Measurements from ENCODE around the gene PODXL2.

Gene PODXL2, protein sequence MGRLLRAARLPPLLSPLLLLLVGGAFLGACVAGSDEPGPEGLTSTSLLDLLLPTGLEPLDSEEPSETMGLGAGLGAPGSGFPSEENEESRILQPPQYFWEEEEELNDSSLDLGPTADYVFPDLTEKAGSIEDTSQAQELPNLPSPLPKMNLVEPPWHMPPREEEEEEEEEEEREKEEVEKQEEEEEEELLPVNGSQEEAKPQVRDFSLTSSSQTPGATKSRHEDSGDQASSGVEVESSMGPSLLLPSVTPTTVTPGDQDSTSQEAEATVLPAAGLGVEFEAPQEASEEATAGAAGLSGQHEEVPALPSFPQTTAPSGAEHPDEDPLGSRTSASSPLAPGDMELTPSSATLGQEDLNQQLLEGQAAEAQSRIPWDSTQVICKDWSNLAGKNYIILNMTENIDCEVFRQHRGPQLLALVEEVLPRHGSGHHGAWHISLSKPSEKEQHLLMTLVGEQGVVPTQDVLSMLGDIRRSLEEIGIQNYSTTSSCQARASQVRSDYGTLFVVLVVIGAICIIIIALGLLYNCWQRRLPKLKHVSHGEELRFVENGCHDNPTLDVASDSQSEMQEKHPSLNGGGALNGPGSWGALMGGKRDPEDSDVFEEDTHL

DNA sequence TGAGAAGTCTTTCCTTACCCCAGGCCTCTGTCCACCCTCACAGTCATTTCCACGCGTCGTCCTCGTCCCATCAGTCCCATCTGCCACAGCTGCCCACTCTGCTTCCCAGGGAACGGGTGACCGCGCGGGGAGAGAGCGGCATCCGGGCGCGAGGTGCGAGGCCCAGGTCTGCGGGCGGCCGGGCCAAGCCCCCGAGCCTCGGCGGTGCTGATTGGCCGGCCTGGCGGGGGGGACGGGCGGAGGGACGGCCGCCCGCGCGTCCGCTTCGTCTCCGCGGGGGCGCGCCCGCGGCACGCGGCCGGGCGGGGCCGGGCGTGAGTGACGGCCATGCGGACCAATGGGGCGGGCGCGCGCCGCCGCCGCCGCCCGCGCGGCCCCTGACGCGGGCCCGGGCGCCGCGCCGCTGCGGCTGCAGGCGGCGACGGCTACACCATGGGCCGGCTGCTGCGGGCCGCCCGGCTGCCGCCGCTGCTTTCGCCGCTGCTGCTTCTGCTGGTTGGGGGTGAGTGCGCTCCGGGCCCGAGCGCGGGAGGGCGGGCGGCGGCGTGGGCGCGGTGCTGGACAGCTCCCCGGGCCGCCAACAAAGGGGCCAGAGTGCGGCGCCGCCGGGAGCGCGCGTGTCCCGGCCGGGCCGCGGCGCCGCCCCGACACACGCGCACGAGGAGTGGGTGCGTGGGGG, at the start of gene PODXL2:
TSS of gene PODXL2 (plus strand) at position 398 of the 679 bp plus-strand sequence. CDS start at position 433, 35 bp downstream.
- peak in 32 of 56 donors; percentile 10 to 67 (median 36) for DNase-seq

DNA sequence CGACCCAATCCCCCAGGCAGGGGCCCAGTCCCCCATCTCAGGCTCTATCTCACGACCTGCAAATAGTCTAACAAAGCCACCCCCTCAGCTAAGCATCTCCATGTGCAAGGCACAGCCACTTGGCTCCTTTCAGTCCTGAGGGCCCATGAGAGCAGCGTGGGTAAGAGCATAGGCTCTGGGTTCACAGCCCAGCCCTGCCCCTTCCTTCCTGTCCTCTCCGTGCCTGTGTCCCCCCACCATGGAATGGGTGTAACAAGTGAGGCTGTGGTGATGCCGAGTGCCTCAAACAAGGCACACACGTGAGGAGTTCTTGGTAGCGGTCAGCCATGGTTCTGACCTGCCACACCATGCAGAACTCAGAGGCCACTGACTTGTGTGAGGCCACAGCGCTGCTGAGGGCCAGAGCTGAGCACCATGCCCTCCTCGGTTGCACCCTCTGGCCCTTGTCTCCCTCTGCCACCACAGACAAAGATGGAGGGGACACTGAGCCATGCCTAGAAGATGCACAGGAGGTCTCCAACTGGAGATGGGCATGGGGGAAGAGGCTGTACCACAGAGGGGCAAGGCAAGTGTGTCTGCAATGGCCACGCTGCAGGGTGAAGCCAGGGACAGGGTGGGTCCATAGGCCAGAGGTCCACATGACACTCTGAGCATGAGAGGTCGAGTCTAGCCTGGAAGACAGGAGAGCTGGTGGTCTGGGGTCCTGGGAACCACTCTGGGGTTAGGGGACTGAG, 48.5 kb upstream of the PODXL2 start:
- no peak for DNase-seq

DNA sequence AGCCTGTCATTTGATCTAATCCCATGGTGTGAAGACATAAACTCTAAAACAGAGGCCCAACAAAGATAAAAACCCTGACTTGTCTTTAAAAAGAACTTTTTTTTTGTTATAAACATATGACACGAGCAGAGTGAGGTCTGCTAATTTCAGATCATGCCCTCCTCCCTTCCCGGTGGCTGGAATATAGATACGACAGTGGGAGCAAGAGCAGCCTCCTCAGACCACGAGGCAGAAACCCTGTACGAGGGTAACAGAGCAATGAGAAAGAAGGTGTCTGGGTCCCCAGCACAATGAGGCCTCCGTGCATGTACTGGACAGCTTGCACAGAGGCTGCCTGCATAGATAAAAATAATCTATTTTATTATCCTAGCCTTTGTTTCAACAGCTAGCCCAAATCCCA, 44.3 kb upstream of the PODXL2 start:
- no peak for DNase-seq

DNA sequence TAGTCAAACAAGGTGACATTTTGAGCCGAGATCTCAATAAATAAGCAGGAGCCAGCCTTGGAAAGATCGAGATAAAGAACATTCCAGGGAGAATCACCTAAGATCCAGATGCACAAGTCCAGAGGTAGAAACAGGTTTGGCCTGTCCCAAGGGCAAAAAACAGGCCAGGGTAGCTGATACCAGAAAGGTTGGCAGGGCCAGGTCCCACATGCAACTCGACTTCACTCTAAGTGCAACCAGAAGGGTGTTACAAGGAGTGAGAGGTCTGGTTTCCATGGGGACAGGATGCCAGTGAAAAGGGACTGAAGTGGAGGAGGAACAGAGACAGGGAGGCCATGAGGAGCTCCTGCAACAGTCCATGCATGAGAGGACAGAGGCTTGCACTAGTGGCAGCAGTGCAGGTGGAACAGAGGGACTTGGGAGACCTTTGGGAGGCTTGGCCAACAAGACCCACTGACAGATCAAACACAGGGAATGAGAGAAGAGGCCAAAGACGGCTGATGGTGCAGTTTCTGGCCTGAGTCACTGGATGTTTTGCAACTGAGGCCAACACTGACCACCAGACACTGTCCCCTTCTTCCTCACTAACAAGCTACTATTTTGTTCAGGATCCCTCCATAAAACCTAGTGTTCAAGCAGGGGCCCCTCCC, 43.7 kb upstream of the PODXL2 start:
- DNase-seq: no peak

DNA sequence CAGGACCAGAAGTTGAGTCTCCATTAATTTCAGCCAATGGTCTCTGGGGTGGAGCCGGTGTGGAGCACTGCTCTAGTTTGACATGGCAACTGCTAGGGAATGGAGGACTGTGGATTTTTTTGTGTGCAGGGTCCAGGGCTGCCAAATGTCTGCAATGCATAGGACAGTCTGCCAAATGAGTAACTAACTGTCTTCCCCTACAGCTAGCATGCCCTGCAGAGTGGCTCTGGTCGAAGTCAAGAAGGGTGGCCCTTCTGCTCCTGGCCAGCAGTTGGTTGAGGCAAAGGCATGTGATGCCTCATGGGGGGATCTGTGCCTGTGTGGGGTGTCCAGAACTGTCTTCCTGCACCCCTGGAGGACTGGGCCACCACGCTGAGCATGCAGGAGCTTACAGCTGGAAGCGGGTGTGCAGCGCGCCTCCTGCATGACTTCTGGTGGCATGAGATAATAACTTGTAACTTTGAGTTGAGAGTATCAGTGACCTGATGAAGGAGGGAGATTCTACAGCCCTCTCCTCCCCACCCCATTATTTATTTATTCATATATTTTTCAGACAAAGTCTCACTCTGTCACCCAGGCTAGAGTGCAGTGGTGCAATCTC, 43.1 kb upstream of the PODXL2 start:
- DNase-seq: no peak

DNA sequence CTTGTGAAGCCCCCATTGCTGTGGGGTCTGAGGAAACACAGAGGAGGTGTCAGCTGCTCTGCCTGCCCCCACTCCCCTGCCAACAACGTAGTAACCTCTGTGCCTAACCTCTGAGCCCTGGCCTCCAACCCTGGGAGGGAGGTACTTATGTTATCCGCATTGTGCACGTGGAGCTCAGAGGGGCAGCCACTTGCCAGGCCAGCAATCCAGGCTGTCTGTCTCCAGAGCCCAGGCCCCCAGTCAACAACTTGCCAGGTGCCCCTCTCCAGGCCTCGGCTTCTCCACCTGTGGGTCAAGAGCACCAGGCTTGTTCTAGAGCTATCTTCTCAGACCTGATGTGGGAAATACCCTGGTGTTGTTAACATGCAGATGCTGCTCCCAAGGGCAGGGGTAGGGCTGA, 41.1 kb upstream of the PODXL2 start:
- no peak for DNase-seq

DNA sequence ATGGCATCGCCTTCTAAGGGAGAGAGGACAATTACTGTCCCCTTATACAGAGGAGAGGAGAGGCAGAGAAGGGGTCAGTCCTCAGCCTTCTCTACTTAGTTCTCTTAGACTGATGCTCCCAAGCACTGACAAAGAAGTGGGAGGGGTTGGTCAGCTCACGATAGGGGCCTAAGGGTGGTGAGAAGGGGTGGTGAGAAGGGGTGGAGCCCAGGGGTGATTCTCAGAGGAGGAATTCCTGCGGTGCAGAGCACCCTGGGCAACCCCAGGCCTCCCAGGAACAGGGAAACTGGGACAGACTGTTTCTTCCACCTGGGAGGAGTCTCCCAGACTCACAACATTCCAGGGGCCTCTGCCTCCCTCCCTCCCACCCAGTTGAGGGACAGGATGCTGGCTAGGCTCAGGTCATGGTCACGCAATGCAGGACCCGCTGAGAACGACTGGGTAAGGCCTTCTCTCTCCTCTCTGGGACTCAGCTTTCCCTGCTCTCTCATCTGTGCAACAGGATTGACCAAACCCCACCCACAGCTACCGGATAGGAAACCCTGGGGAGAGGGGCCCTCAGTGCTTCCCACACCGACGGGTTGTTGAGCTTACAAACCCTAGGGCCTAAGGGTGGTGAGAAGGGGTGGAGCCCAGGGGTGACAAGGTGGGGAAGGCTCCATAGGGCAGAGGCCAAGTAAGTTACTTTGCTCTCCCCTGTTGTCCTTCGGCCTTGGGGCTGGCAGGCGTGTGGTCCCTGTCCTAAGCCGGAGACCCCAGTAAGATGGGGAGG, 40.0 kb upstream of the PODXL2 start:
- DNase-seq: no peak

DNA sequence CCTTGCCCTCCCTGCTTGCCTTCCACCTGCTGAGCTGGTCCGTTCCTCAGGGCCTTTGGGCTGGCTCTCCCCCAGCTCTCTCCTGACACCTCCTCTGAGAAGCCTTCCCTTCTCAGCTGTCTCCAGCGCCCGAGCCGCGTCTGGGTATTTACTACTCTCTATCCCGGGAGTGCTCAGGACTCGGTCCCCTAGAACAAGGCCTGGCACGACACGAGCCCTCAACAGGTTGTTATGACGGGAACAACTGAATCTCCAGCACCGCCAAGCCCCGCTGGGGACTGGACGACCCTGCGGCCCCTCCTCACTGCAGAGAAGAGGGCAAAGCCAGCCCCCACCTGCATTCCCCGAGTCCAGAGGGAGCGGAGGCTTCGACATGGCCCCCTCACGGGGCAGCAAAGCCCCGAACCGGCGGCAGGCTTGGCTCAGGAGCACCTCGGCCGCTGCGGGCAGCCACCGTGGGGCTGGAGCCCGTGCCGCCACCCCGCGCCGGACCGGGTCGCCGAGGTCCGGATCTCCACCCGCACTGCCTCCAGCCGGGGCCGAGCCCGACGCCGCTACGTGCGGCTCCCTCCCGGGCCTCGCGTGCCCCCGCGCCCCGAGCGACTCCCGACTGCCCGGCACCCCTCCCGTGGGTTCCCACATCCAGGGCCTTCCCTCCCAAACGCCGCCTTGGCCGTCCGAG, 39.2 kb upstream of the PODXL2 start:
- DNase-seq: peak in 7 of 56 donors; percentile 20 to 47 (median 34)

DNA sequence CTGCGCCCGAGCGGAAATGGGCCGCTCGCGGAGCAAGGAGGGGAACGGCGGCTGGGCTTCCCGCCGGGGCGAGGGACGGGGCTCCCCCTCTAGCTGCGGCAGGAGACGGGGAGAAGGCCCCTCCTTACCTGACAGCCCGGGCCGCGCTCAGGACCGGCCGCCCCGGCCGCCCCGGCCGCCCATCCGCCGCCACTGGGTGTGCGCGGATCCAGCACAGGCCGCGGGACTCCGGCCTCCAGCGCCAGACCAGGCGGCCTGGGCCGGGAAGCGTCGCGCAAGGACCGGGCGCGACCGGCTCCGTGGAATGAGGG, 38.7 kb upstream of the PODXL2 start:
- peak in 2 of 56 donors; percentile 42 to 66 for DNase-seq

DNA sequence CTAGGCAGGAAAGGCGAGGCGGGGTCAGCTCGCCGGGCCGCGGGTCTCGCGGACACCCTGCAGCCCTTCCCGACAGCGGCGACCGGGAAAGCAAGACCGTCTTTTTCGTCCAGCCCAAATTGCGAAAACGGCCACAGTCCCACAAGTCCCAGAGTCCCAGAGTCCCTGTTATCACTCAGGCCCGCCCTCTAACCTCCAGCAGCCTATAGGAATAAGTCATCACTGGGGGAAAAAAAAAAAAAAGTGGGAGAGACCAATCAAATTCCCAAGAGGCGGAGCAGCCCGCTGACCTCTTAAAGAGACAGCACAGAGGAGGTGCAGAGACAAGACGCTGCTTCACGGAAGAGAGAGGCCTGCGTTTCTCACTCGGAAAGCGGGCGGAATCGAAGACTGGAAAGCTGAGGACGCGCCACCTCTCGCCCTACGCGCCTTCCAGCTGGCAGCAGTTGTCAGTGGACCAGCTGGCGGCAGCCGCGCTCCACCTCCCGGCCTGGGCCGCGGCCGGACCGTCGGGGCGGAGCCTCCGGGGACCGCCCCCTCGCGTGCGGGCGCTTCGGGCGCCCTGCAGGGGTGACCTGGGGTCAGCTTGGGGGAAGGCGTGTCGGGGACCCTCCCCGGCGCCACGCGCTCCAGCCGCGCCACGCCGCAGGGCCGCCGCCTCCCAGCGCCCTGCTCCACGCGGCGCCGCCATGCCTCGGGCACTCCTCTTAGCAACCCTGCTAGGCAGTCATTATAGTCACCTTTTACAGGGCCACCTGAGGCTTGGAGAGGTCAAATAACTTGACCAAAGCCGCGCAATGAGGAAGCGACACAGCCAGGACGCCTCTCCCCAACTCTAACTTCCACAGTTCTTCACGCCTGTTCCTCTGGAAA, 38.2 kb upstream of the PODXL2 start, which contains the start of gene TPRA1:
TSS of gene TPRA1 (minus strand) at position 141 of the 873 bp plus-strand sequence. CDS start 10,587 bp downstream, outside the sequence.
- DNase-seq: peak; percentile 21 to 99 (median 88)

DNA sequence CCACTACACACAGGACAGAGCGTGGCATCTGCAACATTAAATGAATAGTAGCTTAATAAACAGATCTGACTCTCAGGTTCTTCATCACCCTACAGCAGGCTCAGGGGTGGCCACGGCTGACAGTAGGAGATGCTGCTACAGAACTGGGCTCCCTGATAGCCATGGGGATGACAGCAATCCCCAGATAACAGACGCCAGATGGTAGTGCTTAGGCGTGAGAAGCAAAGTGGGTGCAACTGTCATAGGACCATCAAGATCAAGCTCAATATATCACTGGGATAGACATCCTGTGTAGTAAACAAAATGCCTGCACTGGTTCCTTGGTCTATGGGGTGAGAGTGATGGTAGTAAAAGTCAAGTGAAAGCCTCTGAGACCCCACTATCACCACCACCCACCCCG, 35.8 kb upstream of the PODXL2 start:
- no peak for DNase-seq

DNA sequence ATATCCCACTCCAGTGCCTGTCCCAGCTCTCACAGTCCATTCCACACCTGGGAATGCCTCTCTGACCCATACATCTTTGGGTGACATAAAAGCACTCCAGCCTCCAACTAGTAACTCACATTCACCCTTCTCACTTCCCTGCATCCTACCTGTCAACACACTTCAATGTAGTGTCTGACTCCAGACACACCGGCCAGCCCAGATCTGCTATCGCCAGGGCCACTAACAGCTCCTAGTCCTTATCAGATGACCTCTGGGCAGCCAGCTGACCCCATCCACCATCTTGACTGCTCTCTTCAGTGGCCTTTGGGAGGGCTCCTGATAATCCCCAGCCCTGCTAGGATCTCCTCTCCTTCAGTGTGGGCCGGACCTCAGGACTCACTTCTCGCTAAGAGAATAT, 33.7 kb upstream of the PODXL2 start:
- no peak for DNase-seq

DNA sequence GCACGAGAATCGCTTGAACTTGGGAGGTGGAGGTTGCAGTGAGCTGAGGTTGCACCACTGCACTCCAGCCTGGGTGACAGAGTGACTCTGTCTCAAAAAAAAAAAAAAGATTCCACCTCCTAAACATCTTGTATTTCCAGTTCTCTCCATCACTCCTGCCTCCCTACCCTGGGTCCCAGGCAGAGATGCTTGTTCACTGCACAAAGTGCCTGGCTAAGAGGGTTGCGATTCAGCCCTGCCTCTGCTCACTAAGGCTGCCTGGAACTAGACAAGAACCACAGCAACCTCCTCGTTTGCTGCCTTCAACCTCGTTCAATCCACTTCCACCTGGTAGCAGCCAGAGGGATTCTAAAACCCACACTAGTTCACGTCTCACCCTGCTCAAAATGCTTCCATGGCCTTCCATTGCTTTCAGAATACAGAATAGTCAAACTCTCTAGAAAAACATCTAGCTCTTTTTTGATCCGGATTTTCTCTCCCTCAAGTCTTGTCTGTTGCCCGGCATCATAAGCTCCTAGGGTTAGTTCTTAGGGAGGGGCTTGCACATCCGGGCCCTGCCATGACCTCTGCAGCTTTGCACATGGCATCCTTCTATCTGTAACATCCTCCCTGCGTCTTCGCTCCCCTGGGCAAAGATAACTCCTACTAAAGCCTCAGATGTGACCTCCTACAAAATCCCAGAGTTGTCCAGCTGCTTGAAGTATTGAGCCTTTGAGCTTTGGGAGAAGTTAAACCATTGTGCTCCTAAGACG, 31.8 kb upstream of the PODXL2 start:
- no peak for DNase-seq

DNA sequence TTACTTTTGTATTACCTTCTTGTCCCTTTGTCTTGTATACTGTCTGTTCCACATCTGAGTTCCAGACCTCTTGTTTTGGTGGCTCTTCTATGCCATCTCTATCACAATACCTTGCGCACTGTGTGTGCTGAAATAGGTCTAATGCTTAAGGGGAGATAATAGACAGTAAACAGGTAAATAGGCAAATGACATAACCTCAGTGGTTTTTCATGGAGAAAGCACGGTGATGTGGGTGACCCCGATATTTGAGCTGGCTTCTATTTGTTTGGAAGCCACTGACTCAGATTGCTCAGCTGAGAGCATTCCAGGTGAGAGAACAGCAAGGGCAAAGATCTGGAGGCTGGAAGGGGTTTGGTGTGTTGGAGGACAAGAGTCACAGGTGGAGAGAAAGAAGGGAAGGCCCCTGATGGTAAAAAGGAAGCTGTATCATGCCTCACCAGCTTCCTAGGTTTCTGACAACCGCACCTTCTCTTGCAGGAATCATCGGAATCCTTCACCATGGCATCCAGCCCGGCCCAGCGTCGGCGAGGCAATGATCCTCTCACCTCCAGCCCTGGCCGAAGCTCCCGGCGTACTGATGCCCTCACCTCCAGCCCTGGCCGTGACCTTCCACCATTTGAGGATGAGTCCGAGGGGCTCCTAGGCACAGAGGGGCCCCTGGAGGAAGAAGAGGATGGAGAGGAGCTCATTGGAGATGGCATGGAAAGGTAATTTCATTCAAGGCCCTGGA, 30.0 kb upstream of the PODXL2 start:
- DNase-seq: no peak

DNA sequence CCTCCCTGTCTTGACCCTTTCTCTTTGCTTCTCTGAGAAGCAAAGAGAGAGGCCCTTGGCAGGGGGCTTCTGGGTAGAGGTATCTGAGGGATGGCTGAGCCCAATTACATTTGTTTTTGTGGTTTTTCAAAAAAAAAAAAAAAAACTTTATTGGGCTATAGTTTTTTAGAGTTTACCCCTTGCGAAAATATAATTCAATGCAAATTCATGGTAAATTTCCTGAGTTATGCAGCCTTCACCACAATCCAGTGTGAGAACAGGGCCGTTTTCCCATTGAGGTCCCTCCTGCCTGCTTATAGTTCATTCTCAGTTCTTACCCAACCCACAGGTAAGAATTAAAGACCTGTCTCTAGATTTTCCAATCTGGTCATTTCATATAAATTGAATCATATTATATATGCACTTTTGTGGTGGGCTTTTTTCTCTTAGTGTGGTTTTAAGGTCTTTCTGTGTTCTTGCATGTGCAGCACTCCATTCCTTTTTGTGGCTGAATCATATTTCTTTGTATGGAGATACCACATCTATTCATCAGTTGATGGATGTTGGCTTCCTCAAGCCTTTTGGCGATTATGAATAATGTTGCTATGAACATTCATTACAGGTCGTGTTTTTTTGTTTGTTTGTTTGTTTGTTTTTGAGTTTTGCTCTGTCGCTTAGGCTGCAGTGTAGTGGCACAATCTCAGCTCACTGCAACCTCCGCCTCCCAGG, 28.1 kb upstream of the PODXL2 start:
- DNase-seq: no peak

DNA sequence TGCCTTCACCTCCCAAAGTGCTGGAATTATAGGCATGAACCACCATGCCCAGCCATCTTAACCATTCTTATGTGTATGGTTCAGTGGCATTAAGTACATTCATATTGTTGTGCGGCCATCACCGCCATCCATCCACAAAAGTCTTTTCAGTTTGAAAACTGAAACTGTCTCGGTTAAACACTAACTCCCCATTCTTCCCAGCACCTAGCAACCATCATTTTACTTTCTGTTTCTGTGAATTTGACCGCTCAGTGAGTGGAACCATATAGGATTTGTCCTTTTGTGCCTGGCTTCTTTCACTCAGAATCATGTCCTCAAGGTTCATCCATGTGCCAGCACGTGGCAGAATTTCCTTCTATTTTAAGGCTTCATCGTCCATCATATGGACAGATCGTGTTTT, 24.9 kb upstream of the PODXL2 start:
- no peak for DNase-seq
